ENCODE data around the gene EYS. TPM values are rescaled to one million over a fixed set of nuclear protein-coding genes. Genes with fewer than 3 reads are reported as not detected.
A peak's percentile ranks its signal among the peaks of the same experiment; 100 is the strongest.

EYS gene
- total RNA-seq, 2 donors from 2014 or later: not detected

DNA sequence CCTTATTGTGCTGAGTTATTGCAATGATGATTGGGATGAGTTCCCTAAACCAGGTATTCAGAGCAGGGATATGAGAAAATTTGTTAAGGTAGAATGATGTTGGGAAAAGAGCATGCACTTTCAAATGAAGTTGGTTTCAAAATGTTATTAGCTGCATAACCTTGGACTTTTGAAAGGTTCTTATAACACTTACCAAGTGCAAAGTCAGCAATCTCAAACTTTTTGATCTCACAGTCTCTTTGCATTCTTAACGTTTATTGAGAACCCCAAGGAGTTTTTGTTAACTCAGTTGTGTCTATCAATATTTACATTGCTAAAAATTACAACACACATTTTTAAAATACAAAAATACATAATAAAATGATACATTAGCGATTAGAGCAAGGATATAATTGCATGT, 1269.0 kb downstream of the EYS start:
- no peaks in the 10 kb centered on the region for H3K4me1 Mint-ChIP-seq (ENCODE audit: low read depth)
- no peak overlapping the region for H3K27ac Mint-ChIP-seq
- H3K9me3 Mint-ChIP-seq: peaks cover 4 to 5% of the 10 kb centered on the region in 2 donors
- ATAC-seq (replicated peaks in 1 of 2) (no peak), DNase-seq (no peak)
- H3K4me3 Mint-ChIP-seq: no peak overlapping the region
- H3K27me3 Mint-ChIP-seq (ENCODE audit: low read depth): no peaks in the 10 kb centered on the region
- H3K36me3 Mint-ChIP-seq (ENCODE audit: insufficient read depth in 2 of 2): peaks cover 0 to 2% of the 10 kb centered on the region in 2 donors

DNA sequence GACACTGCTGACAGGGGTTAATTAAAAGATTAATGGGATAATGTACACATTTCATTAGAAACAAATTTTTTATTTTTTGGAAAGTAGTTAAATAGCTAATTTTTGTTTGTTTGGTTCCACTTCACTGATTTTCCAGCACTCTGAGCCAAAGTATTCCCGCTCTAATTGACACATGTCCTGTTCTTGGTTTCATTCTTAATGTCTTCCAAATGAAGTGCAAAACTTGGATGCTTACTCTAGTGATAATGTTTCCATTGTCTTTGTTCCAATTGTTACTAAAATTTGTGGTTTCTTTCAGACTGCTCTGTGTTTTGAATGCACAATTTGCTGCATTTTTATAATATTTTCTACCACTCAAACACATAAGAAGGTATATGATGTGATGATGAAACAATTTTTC, 1277.1 kb downstream of the EYS start:
- ATAC-seq (replicated peaks in 1 of 2) (no peak), DNase-seq (no peak)
- peaks cover 5 to 6% of the 10 kb centered on the region in 2 donors for H3K9me3 Mint-ChIP-seq
- H3K36me3 Mint-ChIP-seq (ENCODE audit: insufficient read depth in 2 of 2): peaks cover 0 to 2% of the 10 kb centered on the region in 2 donors
- no peak overlapping the region for H3K4me3 Mint-ChIP-seq
- no peaks in the 10 kb centered on the region for H3K4me1 Mint-ChIP-seq (ENCODE audit: low read depth)
- no peak overlapping the region for H3K27ac Mint-ChIP-seq
- no peaks in the 10 kb centered on the region for H3K27me3 Mint-ChIP-seq (ENCODE audit: low read depth)

DNA sequence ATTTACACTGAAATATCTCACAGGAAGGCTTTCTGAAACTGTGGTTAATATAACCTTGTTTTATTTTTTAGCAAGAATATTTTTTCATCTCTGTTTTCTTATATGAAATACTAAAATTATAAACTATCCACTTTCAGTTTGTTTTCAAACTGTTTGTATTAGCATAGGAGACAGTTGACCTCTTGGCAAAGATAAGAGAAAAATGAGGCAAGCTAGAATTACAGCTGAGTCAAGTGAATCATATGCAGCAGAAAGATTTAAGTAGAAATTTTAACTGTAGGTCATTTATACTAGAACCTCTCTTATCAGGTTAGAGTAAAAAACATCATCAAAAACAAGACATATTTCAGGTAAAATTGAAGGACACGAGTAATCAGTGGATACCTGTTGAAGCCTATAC, 1278.8 kb downstream of the EYS start:
- no peak for ATAC-seq (replicated peaks in 1 of 2)
- Mint-ChIP-seq H3K27ac (no peak overlapping the region), H3K9me3 (peaks cover 4 to 11% of the 10 kb centered on the region in 2 donors), H3K27me3 (ENCODE audit: low read depth) (no peaks in the 10 kb centered on the region), H3K4me3 (no peak overlapping the region), H3K36me3 (ENCODE audit: insufficient read depth in 2 of 2) (peaks cover 0 to 1% of the 10 kb centered on the region in 2 donors), H3K4me1 (ENCODE audit: low read depth) (no peaks in the 10 kb centered on the region)
- no peak for DNase-seq

DNA sequence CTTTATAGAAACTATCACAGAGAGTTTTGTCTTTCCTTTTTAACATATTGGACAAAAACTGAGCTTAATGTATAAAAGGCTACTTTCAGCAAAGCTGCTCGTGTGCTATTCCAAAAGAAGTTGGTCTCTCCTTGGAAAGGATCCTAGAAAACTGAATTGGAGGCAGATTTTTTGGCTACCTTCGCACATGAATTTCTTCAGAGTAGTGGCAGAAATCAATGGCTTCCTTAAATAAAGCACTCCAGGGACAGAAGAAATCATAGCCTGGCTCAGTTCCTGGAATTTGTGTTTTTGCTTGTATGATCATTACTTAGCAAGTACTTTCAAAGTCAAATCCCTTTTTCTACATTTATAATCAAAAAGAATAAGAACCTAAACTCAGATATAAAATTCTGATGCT, 1291.1 kb downstream of the EYS start:
- Mint-ChIP-seq H3K27ac (no peak overlapping the region), H3K4me3 (no peak overlapping the region), H3K27me3 (ENCODE audit: low read depth) (no peaks in the 10 kb centered on the region), H3K36me3 (ENCODE audit: insufficient read depth in 2 of 2) (peaks cover 2 to 4% of the 10 kb centered on the region in 2 donors), H3K4me1 (ENCODE audit: low read depth) (no peaks in the 10 kb centered on the region), H3K9me3 (peaks cover 6 to 7% of the 10 kb centered on the region in 2 donors)
- no peak for ATAC-seq (replicated peaks in 1 of 2)
- no peak for DNase-seq

DNA sequence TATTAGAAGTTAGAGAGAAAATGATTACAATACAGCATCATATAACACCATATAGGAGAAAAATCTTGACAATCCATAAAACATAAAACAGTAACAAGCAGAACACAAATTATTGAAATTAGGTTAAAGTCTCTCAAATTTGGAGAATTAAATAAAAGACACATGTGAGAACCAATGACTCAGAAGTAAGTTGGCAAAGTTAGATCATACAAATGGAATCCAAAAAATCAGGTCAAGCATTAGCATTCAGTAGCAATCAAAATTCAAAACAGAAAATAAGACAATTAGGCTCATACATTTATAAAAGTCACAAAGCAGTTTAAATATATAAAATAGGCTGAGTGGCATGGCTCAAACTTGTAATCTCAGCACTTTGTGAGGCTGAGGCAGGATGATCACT, 1295.8 kb downstream of the EYS start:
- Mint-ChIP-seq H3K9me3 (peaks cover 2 to 3% of the 10 kb centered on the region in 2 donors), H3K36me3 (ENCODE audit: insufficient read depth in 2 of 2) (no peaks in the 10 kb centered on the region)

DNA sequence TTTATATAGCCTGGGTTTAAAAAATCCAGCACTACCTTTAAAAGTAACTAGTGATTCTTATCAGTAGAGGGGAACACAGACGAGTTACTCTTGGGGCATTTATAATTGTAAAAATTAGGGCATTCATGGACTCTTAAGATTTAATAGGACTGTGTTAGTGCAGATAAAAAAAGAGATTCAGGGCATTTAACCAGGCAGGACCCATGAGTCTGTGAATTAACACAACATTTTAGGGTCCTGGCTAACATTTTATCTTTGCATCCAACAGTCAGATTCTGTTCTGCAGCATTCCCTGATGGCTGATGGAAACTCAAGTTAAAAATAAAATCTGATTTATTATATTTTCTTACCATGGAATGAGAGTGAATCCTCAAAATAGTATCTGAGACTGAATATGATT, 1297.1 kb downstream of the EYS start:
- no peaks in the 10 kb centered on the region for H3K4me1 Mint-ChIP-seq (ENCODE audit: low read depth)
- H3K4me3 Mint-ChIP-seq: no peak overlapping the region
- ATAC-seq (replicated peaks in 1 of 2): no peak
- peaks cover 2 to 5% of the 10 kb centered on the region in 2 donors for H3K9me3 Mint-ChIP-seq
- no peak for DNase-seq
- H3K36me3 Mint-ChIP-seq (ENCODE audit: insufficient read depth in 2 of 2): no peaks in the 10 kb centered on the region
- no peak overlapping the region for H3K27ac Mint-ChIP-seq
- no peaks in the 10 kb centered on the region for H3K27me3 Mint-ChIP-seq (ENCODE audit: low read depth)

More for the DNA sequence above, 1295.8 kb downstream of the EYS start:
- no peak for ATAC-seq (replicated peaks in 1 of 2)
- Mint-ChIP-seq H3K27me3 (ENCODE audit: low read depth) (no peaks in the 10 kb centered on the region), H3K4me3 (no peak overlapping the region), H3K4me1 (ENCODE audit: low read depth) (no peaks in the 10 kb centered on the region), H3K27ac (no peak overlapping the region)
- no peak for DNase-seq

DNA sequence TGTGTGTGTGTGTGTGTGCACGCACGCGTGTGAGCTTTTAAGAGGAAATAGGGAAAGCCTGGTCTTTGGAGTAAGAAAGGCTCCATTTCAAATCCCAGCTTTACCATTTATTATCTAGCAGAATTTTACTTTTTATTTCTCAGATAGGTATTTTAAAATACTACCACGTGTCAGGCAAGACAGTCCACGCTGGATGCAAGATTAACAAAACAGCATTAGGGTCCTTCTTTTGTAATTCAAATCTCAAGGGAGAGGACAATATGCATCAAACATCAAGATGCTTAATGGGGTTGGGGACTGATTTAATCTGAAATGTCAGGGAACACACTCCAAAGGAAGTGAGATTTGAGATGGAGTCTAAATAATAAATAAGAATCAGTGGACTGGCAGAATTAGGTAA, 1302.6 kb downstream of the EYS start:
- no peak overlapping the region for H3K27ac Mint-ChIP-seq
- H3K4me1 Mint-ChIP-seq (ENCODE audit: low read depth): no peaks in the 10 kb centered on the region
- peaks cover 5 to 7% of the 10 kb centered on the region in 2 donors for H3K9me3 Mint-ChIP-seq
- H3K4me3 Mint-ChIP-seq: no peak overlapping the region
- DNase-seq (no peak), ATAC-seq (replicated peaks in 1 of 2) (no peak)
- H3K36me3 Mint-ChIP-seq (ENCODE audit: insufficient read depth in 2 of 2): peaks cover 0 to 1% of the 10 kb centered on the region in 2 donors
- no peaks in the 10 kb centered on the region for H3K27me3 Mint-ChIP-seq (ENCODE audit: low read depth)

DNA sequence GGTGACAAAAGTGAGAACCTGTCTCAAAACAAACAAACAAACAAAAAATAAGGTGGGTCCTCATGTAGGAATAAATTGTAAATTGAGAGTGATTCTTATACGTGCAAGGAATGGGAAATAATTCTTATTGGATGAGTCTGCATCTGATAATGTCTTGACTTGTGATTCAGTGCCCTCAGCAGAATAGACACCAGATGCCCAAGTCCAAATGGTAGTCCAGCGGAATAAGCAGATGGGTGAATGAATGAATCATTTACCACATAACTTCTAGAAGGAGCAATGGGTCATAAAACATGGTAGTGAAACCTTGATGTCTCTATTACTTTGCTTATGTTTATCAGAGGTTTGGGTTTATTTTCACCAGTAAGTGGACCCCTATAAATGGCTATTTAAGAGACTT, 1323.7 kb downstream of the EYS start:
- no peaks in the 10 kb centered on the region for H3K27me3 Mint-ChIP-seq (ENCODE audit: low read depth)
- H3K4me3 Mint-ChIP-seq: no peak overlapping the region
- H3K27ac Mint-ChIP-seq: no peak overlapping the region
- H3K4me1 Mint-ChIP-seq (ENCODE audit: low read depth): no peaks in the 10 kb centered on the region
- no peak for DNase-seq
- H3K36me3 Mint-ChIP-seq (ENCODE audit: insufficient read depth in 2 of 2): no peaks in the 10 kb centered on the region
- ATAC-seq (replicated peaks in 1 of 2): no peak
- H3K9me3 Mint-ChIP-seq: peaks cover 5 to 10% of the 10 kb centered on the region in 2 donors

DNA sequence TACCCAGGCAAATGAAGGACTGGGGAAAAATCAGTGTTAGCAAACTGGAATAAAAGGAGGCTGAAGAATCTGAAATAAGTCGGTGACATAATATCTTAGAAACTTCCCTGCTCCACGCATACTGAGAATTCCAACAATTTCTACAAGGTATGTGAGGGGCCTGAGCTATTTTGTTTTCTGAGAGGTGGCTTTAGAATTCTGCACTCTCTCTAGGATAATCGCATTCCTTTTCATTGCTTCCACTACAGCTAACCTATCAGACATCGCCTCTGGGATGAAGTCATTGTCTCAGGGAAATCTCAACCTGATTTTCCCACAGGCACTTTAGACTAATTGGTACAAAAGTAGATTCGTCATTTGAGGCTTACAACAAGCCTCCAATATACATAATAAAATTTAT, 1330.6 kb downstream of the EYS start:
- no peaks in the 10 kb centered on the region for H3K4me1 Mint-ChIP-seq (ENCODE audit: low read depth)
- H3K36me3 Mint-ChIP-seq (ENCODE audit: insufficient read depth in 2 of 2): no peaks in the 10 kb centered on the region
- H3K9me3 Mint-ChIP-seq: peaks cover 8 to 10% of the 10 kb centered on the region in 2 donors
- no peak overlapping the region for H3K27ac Mint-ChIP-seq
- H3K27me3 Mint-ChIP-seq (ENCODE audit: low read depth): no peaks in the 10 kb centered on the region
- no peak for DNase-seq
- H3K4me3 Mint-ChIP-seq: no peak overlapping the region
- no peak for ATAC-seq (replicated peaks in 1 of 2)

DNA sequence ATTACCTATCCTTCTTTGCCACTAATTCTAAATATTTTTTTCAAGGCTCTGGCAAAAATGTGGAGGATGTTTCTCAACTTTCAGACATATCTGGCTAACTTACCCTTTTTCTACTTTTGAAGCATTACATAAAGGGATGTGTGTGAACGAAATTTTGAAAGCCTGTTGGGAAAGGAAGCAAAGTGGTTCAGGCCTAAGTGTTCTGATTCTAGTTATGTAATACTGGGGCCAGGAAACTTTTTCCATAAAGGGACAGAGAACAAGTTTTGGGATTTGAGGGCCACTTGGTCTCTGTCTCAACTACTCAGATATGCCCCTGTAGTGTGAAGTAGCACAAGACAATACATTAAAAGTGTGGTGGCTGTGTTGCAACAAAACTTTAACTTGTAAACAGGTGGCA, 1349.6 kb downstream of the EYS start:
- H3K4me3 Mint-ChIP-seq: no peak overlapping the region
- H3K36me3 Mint-ChIP-seq (ENCODE audit: insufficient read depth in 2 of 2): no peaks in the 10 kb centered on the region
- ATAC-seq (replicated peaks in 1 of 2): no peak
- H3K4me1 Mint-ChIP-seq (ENCODE audit: low read depth): no peaks in the 10 kb centered on the region
- H3K27me3 Mint-ChIP-seq (ENCODE audit: low read depth): no peaks in the 10 kb centered on the region
- no peak overlapping the region for H3K27ac Mint-ChIP-seq
- no peak for DNase-seq
- peaks cover 0 to 5% of the 10 kb centered on the region in 2 donors for H3K9me3 Mint-ChIP-seq

DNA sequence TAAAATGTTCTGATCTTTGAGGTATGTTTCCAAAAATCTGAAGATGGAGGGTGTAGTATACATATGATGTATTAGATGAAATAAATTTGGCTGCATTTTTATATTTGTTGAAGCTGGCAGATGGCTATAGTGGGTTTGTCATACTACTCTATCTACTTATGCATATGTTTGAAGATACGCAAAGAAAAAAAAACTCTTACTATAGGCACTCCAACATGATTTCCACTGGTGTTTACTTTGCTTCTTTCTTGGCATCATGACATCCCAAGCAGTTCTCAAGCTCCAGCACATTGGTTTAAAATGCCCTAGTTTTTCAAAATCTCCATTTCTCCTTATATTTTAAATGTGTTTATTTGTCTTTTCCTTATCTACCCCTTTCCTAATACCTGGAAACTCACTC, 1359.6 kb downstream of the EYS start:
- Mint-ChIP-seq H3K9me3 (peaks cover 4 to 7% of the 10 kb centered on the region in 2 donors), H3K27ac (no peak overlapping the region), H3K27me3 (ENCODE audit: low read depth) (no peaks in the 10 kb centered on the region), H3K36me3 (ENCODE audit: insufficient read depth in 2 of 2) (peaks cover 0 to 1% of the 10 kb centered on the region in 2 donors), H3K4me1 (ENCODE audit: low read depth) (no peaks in the 10 kb centered on the region), H3K4me3 (no peak overlapping the region)
- ATAC-seq (replicated peaks in 1 of 2): no peak
- DNase-seq: no peak

DNA sequence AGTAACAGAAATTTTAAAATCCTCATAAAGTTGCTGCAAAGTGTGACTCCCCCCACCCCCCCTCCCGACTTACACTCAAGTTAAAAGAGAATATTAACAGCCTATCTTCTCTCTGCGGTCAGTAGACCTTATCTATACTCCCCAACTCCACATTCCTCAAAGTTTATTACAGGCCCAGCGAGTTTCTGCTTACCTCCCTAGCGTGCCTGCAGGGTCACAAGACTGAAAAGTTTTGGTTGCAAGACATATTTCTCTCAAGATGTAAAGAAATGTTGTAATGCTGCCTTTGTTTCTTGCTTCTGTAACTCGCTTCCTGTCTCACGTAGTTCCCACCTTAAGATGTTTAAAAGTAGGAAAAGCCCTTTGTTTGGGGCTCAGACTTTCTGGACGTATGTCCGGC, 1371.8 kb downstream of the EYS start:
- DNase-seq (no peak), ATAC-seq (replicated peaks in 1 of 2) (no peak)
- Mint-ChIP-seq H3K36me3 (ENCODE audit: insufficient read depth in 2 of 2) (no peaks in the 10 kb centered on the region), H3K4me3 (no peak overlapping the region), H3K9me3 (peaks cover 5 to 14% of the 10 kb centered on the region in 2 donors), H3K4me1 (ENCODE audit: low read depth) (no peaks in the 10 kb centered on the region), H3K27ac (no peak overlapping the region), H3K27me3 (ENCODE audit: low read depth) (no peaks in the 10 kb centered on the region)

DNA sequence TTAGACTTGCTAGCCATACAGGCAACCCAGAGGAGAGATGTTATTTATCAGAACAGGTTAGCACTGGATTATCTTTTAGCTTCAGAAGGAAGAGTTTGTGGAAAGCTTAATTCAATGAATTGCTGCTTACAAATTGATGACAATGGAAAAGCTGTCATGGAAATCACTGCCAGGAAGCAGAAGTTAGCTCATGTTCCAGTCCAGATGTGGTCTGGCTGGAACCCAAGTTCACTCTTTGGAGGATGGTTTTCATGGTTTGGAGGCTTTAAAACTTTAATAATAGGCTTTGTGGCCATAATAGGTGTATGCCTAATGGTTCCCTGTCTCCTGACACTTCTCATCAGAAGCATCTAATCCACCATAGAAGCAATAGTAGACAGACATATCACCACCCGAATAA, 1372.4 kb downstream of the EYS start:
- Mint-ChIP-seq H3K27me3 (ENCODE audit: low read depth) (no peaks in the 10 kb centered on the region), H3K4me3 (no peak overlapping the region), H3K4me1 (ENCODE audit: low read depth) (no peaks in the 10 kb centered on the region), H3K9me3 (peaks cover 6 to 11% of the 10 kb centered on the region in 2 donors), H3K27ac (no peak overlapping the region), H3K36me3 (ENCODE audit: insufficient read depth in 2 of 2) (no peaks in the 10 kb centered on the region)
- no peak for ATAC-seq (replicated peaks in 1 of 2)
- no peak for DNase-seq

DNA sequence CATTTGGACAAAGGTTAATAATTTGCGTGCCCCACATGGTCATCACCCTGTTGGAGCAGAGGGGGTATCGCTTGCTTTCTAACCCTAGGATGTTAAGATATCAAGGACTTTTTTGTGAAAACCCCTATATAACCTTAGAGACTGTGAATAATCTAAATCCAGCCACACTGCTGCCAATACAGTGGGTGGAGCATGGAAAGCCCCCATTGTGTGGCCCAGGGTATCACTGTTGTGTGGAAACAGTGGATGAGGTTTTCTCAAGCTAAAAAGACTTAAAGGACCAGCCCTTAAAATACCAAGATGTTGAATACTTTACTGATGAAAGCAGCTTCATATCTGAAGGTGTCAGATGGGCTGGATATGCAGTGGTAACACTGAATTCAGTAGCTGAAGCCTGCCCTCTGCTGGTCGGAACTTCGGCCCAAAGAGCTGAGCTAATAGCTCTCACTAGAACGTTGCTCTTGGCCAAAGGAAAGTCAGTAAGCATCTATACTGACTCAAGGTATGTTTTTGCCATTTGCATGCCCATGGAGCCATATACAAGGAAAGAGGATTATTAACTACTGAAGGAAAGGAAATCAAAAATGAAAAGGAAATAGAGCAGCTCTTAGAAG, 1376.2 kb downstream of the EYS start:
- H3K4me1 Mint-ChIP-seq (ENCODE audit: low read depth): no peaks in the 10 kb centered on the region
- no peaks in the 10 kb centered on the region for H3K36me3 Mint-ChIP-seq (ENCODE audit: insufficient read depth in 2 of 2)
- ATAC-seq (replicated peaks in 1 of 2) (no peak), DNase-seq (peak; percentile 33 to 36)
- no peak overlapping the region for H3K4me3 Mint-ChIP-seq
- no peaks in the 10 kb centered on the region for H3K27me3 Mint-ChIP-seq (ENCODE audit: low read depth)
- H3K9me3 Mint-ChIP-seq: peaks cover 9 to 14% of the 10 kb centered on the region in 2 donors
- H3K27ac Mint-ChIP-seq: no peak overlapping the region

All from activated T-cell treated with anti-CD3 and anti-CD28 coated beads, Interleukin-2, amount 50 U/mL, for 72 hours (primary cell).